Psoas muscle (tissue), 8 donors: ENCODE data around the gene KRTAP10-1. TPM values are rescaled to one million over a fixed set of nuclear protein-coding genes. Genes with fewer than 3 reads are reported as not detected.

Experiments used
- ATAC-seq, 4 donors: fragments of 200-7000 bp; cut with Tn5 transposase; one replicate each; pipeline ENCODE4 v1.9.1; 2020; ENCODE audit warnings: moderate library complexity in 3 of 4, mild to moderate bottlenecking in 2 of 4
- DNase-seq, 2 donors: peaks; one replicate each; pipeline ENCODE4 v3.0.0-alpha.2; 2020
- H3K27ac ChIP-seq: fragments of 200-600 bp; one replicate; pipeline ENCODE4 v1.8.0; 2022
- H3K27me3 ChIP-seq, 3 donors: fragments of 200-600 bp in 1 of 3; one replicate each; pipeline versions ENCODE4 v1.6.1 to v1.8.0; 2013 to 2022; ENCODE audit warnings: low read length in 2 of 3, mild to moderate bottlenecking in 2 of 3, moderate library complexity in 1 of 3; ENCODE audit not compliant: insufficient read depth in 3 of 3
- H3K36me3 ChIP-seq, 2 donors: fragments of 200-600 bp in 1 of 2; one replicate each; pipeline versions ENCODE4 v1.6.1 to v1.8.0; 2013 to 2022; ENCODE audit warnings: low read depth in 1 of 2, mild to moderate bottlenecking in 1 of 2, moderate library complexity in 1 of 2; ENCODE audit not compliant: insufficient read depth in 1 of 2
- H3K4me1 ChIP-seq: fragments of 200-600 bp; one replicate; pipeline ENCODE4 v1.8.0; 2022
- H3K4me3 ChIP-seq: fragments of 200-600 bp; one replicate; pipeline ENCODE4 v1.8.0; 2022; ENCODE audit warnings: mild to moderate bottlenecking
- H3K9me3 ChIP-seq: fragments of 200-600 bp; one replicate; pipeline ENCODE4 v1.8.0; 2022
- CTCF ChIP-seq: fragments of 200-600 bp; IDR thresholded peaks from one replicate; pipeline ENCODE4 v1.8.0; 2022; ENCODE audit warnings: antibody characterized with exemption
- WGBS, 3 donors: extraction: QIAGEN DNeasy Blood & Tissue Kit; methylation state at CpG; one replicate each; pipeline versions ENCODE4 v1.1.6 to v1.1.7; 2013; 5-methylcytosine and 5-hydroxymethylcytosine counted together
- intact Hi-C, 2 donors: fragments of 100-400 bp; cut with DNase I; formaldehyde crosslinking; loops; one replicate each; pipeline versions ENCODE4 v1.11.0 to v1.14.2; 2022
- polyA plus RNA-seq, 3 donors: library from polyadenylated mRNA; stranded (reverse); fragments of 200-250 nt; gene quantifications; one replicate each; pipeline ENCODE4 v1.2.3, GENCODE V29; 2013
- total RNA-seq, 4 donors: library from RNA; stranded (reverse); fragmentation: NEBNext Ultra II Directional in 2 of 4; extraction: Animal tissue kit (Norgen Biotek cat#: 25700) in 2 of 4; gene quantifications; one replicate each; pipeline versions ENCODE4 v1.2.1 to v1.2.4, GENCODE V29; 2021 to 2023
- donor health status: healthy with polysubstance abuse.
- donor health status: DM: no; HTN: no; CAD: no; lungs with moderate emphysema.
- donor health status: Bipolar disorder and iron deficiency.
- donor health status: healthy.
- donor health status: DM: yes; HTN: yes; CAD: no.
- donor health status: DM: no; HTN: no; CAD: no.
- donor health status: DM: no; HTN: no; CAD: no.
- donor health status: DM: yes; HTN: yes; CAD: no.

Gene KRTAP10-1
- total and polyA plus RNA-seq, 7 donors, result not detected

DNA sequence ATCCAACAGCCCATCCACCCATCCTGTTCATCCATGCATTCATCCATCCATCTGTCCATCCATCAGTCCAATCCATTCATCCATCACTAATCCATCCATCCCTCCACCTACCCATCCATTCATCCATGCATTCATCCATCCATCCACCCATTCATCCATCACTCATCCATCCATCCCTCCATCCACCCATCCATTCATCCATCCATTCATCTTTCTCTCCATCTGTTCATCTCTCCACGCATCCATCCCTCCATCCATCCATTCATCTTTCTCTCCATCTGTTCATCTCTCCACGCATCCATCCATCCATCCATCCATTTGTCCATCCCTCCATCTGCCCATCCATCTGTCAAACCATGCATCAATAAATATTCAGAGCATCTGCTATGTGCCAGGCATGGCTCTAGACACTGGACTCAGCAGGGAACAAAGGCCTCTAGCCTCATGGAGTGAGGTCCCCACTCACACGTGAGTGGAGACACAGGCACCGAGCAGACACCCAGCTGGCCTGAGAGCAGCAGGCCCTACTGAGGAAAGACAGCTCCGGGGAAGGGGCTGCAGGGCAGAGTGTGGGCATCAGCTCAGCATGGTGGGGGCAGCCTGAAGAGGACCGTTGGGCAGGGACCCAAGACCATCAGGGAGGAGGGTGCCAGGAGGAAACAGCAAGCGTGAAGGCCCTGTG lies 9.6 kb downstream of the KRTAP10-1 start:
- Histone ChIP-seq H3K4me3 (no peak overlapping the region), H3K9me3 (no peaks in the 10 kb centered on the region), H3K27ac (no peak overlapping the region), H3K27me3 (peaks cover 0 to 22% (median 4%) of the 10 kb centered on the region in 3 donors), H3K4me1 (no peaks in the 10 kb centered on the region), H3K36me3 (no peaks in the 10 kb centered on the region)
- intact Hi-C loops, result no loop called here
- ATAC-seq, result no peak
- no peak for DNase-seq
- TF ChIP-seq CTCF, result no peak
- WGBS, 3 donors, result 75 to 76% (median 76%) methylated on average over 7 of the region's 7 CpGs

GRCh38 chr21:44529503-44530125 lies 10.4 kb downstream of the KRTAP10-1 start:
- Histone ChIP-seq H3K9me3 (no peaks in the 10 kb centered on the region), H3K27me3 (peaks cover 0 to 25% (median 4%) of the 10 kb centered on the region in 3 donors), H3K27ac (no peak overlapping the region), H3K4me1 (no peaks in the 10 kb centered on the region), H3K4me3 (no peak overlapping the region), H3K36me3 (no peaks in the 10 kb centered on the region)
- 76 to 80% (median 78%) methylated on average over 23 of the region's 23 CpGs for WGBS, 3 donors
- DNase-seq (peak in 1 of 2 donors; percentile 32), ATAC-seq (no peak)
- intact Hi-C loops, result no loop called here
- no peak for TF ChIP-seq CTCF

- Histone ChIP-seq H3K36me3 (no peaks in the 10 kb centered on the region), H3K27ac (no peak overlapping the region), H3K4me1 (no peaks in the 10 kb centered on the region), H3K9me3 (no peaks in the 10 kb centered on the region), H3K4me3 (no peak overlapping the region), H3K27me3 (peaks cover 0 to 25% (median 2%) of the 10 kb centered on the region in 3 donors)
- ATAC-seq (no peak), DNase-seq (peak in 1 of 2 donors; percentile 53)
- TF ChIP-seq CTCF, result no peak
- 86 to 91% (median 87%) methylated on average over 17 of the region's 17 CpGs for WGBS, 3 donors
- intact Hi-C loops, result no loop called here
Measured at GRCh38 chr21:44529011-44529421, 11.0 kb downstream of the KRTAP10-1 start.

- Histone ChIP-seq H3K9me3 (no peaks in the 10 kb centered on the region), H3K36me3 (no peaks in the 10 kb centered on the region), H3K4me3 (no peak overlapping the region), H3K4me1 (no peaks in the 10 kb centered on the region), H3K27ac (no peak overlapping the region), H3K27me3 (peaks cover 0 to 25% (median 2%) of the 10 kb centered on the region in 3 donors)
- ATAC-seq (no peak), DNase-seq (no peak)
- intact Hi-C loops, result no loop called here
- 84 to 88% (median 86%) methylated on average over 10 of the region's 10 CpGs for WGBS, 3 donors
- no peak for TF ChIP-seq CTCF
Measured at GRCh38 chr21:44528634-44528995, 11.4 kb downstream of the KRTAP10-1 start.
